ENCODE results near the gene TTF1.

Gene TTF1

GRCh38 chr9:132413926-132414325, 7.3 kb upstream of the TTF1 start:
- TF ChIP-seq REST (IDR thresholded peaks at IDR 0.05; ENCODE audit: insufficient replicate concordance, low read depth), result no peak
- no peak for TF ChIP-seq POLR2AphosphoS5 (IDR thresholded peaks at IDR 0.05; ENCODE audit: low read depth)
- no peak for TF ChIP-seq SPI1 (IDR thresholded peaks at IDR 0.05; ENCODE audit: borderline replicate concordance, low read depth)
- no peak for TF ChIP-seq GABPA (IDR thresholded peaks at IDR 0.05; ENCODE audit: low read depth)
- no peak for TF ChIP-seq CTCF (IDR thresholded peaks at IDR 0.05; ENCODE audit: insufficient read depth, low read length)
- H3K27ac ChIP-seq (replicated peaks), result no peak overlapping the region
- H3K4me3 ChIP-seq (replicated peaks; ENCODE audit: insufficient read depth, low read length), result no peak overlapping the region
- peaks cover 54% of the 10 kb centered on the region for H3K27me3 ChIP-seq (ENCODE audit: insufficient read depth, poor library complexity, severe bottlenecking)
- DNase-seq (ENCODE audit: low read depth in 1 of 2, low spot score in 1 of 2), result no peak

GRCh38 chr9:132412089-132412488, 5.4 kb upstream of the TTF1 start:
- peaks cover 40% of the 10 kb centered on the region for H3K27me3 ChIP-seq (ENCODE audit: insufficient read depth, poor library complexity, severe bottlenecking)
- no peak overlapping the region for H3K27ac ChIP-seq (replicated peaks)
- no peak overlapping the region for H3K4me3 ChIP-seq (replicated peaks; ENCODE audit: insufficient read depth, low read length)
- DNase-seq (ENCODE audit: low read depth in 1 of 2, low spot score in 1 of 2), result no peak
- TF ChIP-seq GABPA (IDR thresholded peaks at IDR 0.05; ENCODE audit: low read depth), result no peak
- TF ChIP-seq SPI1 (IDR thresholded peaks at IDR 0.05; ENCODE audit: borderline replicate concordance, low read depth), result no peak

GRCh38 chr9:132411091-132411508, 4.5 kb upstream of the TTF1 start:
- Histone ChIP-seq H3K27ac (replicated peaks) (no peak overlapping the region), H3K27me3 (ENCODE audit: insufficient read depth, poor library complexity, severe bottlenecking) (peaks cover 40% of the 10 kb centered on the region), H3K4me3 (replicated peaks; ENCODE audit: insufficient read depth, low read length) (0 out of 2 replicates have a peak overlapping the region, but pooled peaks have one; percentile 8)
- peak in 1 of 2 experiments; percentile 36 for DNase-seq (ENCODE audit: low read depth in 1 of 2, low spot score in 1 of 2)
- no peak for TF ChIP-seq REST (IDR thresholded peaks at IDR 0.05; ENCODE audit: insufficient replicate concordance, low read depth)
- no peak for TF ChIP-seq SPI1 (IDR thresholded peaks at IDR 0.05; ENCODE audit: borderline replicate concordance, low read depth)
- no peak for TF ChIP-seq POLR2AphosphoS5 (IDR thresholded peaks at IDR 0.05; ENCODE audit: low read depth)
- peak; percentile 18 for TF ChIP-seq CTCF (IDR thresholded peaks at IDR 0.05; ENCODE audit: insufficient read depth, low read length)

GRCh38 chr9:132410642-132411041, 4.0 kb upstream of the TTF1 start:
- no peak for TF ChIP-seq GABPA (IDR thresholded peaks at IDR 0.05; ENCODE audit: low read depth)
- no peak for TF ChIP-seq REST (IDR thresholded peaks at IDR 0.05; ENCODE audit: insufficient replicate concordance, low read depth)
- no peak for TF ChIP-seq POLR2AphosphoS5 (IDR thresholded peaks at IDR 0.05; ENCODE audit: low read depth)
- TF ChIP-seq SPI1 (IDR thresholded peaks at IDR 0.05; ENCODE audit: borderline replicate concordance, low read depth), result no peak
- no peak for TF ChIP-seq CTCF (IDR thresholded peaks at IDR 0.05; ENCODE audit: insufficient read depth, low read length)
- Histone ChIP-seq H3K4me3 (replicated peaks; ENCODE audit: insufficient read depth, low read length) (peak overlapping the region; percentile 8; the same call in 1 of the 2 replicates), H3K27me3 (ENCODE audit: insufficient read depth, poor library complexity, severe bottlenecking) (peaks cover 36% of the 10 kb centered on the region), H3K27ac (replicated peaks) (no peak overlapping the region)
- DNase-seq (ENCODE audit: low read depth in 1 of 2, low spot score in 1 of 2), result no peak

All from HL-60 (cell line).